Heart right ventricle (tissue), 16 donors: Measurements from ENCODE around the gene PDIA2. TPM values are rescaled to one million over a fixed set of nuclear protein-coding genes. Genes with fewer than 3 reads are reported as not detected.

Experiments
- ATAC-seq, 8 donors: fragments of 200-7000 bp; cut with Tn5 transposase; one replicate each; pipeline ENCODE4 v1.9.1; 2020; ENCODE audit warnings: mild to moderate bottlenecking in 8 of 8, moderate library complexity in 8 of 8, moderate number of reproducible peaks in 1 of 8
- DNase-seq, 2 donors: peaks; one replicate each; pipeline ENCODE4 v3.0.0-alpha.2; 2020
- H3K27ac ChIP-seq, 10 donors: fragments of 200-600 bp; sonication (generic) in 2 of 10; one replicate each; pipeline versions ENCODE4 v1.5.0 to v1.8.0; 2020 to 2022; ENCODE audit warnings: mild to moderate bottlenecking in 3 of 10
- H3K27me3 ChIP-seq, 7 donors: fragments of 200-600 bp; one replicate each; pipeline ENCODE4 v1.8.0; 2021 to 2022; ENCODE audit warnings: mild to moderate bottlenecking in 2 of 7
- H3K36me3 ChIP-seq, 9 donors: fragments of 200-600 bp; sonication (generic) in 1 of 9; one replicate each; pipeline versions ENCODE4 v1.5.0 to v1.8.0; 2020 to 2022; ENCODE audit warnings: mild to moderate bottlenecking in 2 of 9
- H3K4me1 ChIP-seq, 9 donors: fragments of 200-600 bp; sonication (generic) in 1 of 9; one replicate each; pipeline versions ENCODE4 v1.5.0 to v1.8.0; 2020 to 2022; ENCODE audit warnings: mild to moderate bottlenecking in 4 of 9
- H3K4me3 ChIP-seq, 10 donors: fragments of 200-600 bp; sonication (generic) in 2 of 10; one replicate each; pipeline versions ENCODE4 v1.5.0 to v1.8.0; 2020 to 2022; ENCODE audit warnings: mild to moderate bottlenecking in 7 of 10, moderate library complexity in 2 of 10
- H3K9me3 ChIP-seq, 11 donors: fragments of 200-600 bp in 10 of 11; sonication (generic) in 2 of 11; one replicate each; pipeline versions ENCODE4 v1.5.0 to v1.8.0; 2013 to 2022; ENCODE audit warnings: mild to moderate bottlenecking in 2 of 11, control low read depth in 1 of 11, moderate library complexity in 1 of 11
- WGBS, 2 donors: extraction: QIAGEN DNeasy Blood & Tissue Kit; methylation state at CpG; one replicate each; pipeline ENCODE4 v1.1.7; 2013; ENCODE audit warnings: inconsistent platforms in 1 of 2; 5-methylcytosine and 5-hydroxymethylcytosine counted together
- intact Hi-C, 10 donors: fragments of 100-400 bp; cut with DNase I; formaldehyde crosslinking; loops; one replicate each; pipeline versions ENCODE4 v1.11.1 to v1.14.2; 2022
- polyA plus RNA-seq, 2 donors: library from polyadenylated mRNA; stranded (reverse); fragments of 200-250 nt; gene quantifications; one replicate each; pipeline ENCODE4 v1.2.3, GENCODE V29; 2013
- total RNA-seq, 10 donors: library from RNA; stranded (reverse); fragmentation: NEBNext Ultra II Directional in 3 of 10; extraction: Animal tissue kit (Norgen Biotek cat#: 25700) in 3 of 10; gene quantifications; one replicate each; pipeline versions ENCODE4 v1.2.1 to v1.2.4, GENCODE V29; 2021 to 2023
- TF ChIP-seq, protein P1 (sequence below), 9 donors: fragments of 200-600 bp; sonication (generic) in 2 of 9; IDR thresholded peaks; one replicate each; pipeline versions ENCODE4 v1.5.0 to v1.8.0; 2021 to 2022; ENCODE audit warnings: antibody characterized with exemption in 9 of 9, mild to moderate bottlenecking in 5 of 9, moderate library complexity in 1 of 9
- donor health status: Arrhythmogenic right ventricular cardiomyopathy.
- donor health status: ischemic (EF 13 %, LVEDD 7.1; RV severe dilation, severe dysfunction).
- donor health status: healthy with polysubstance abuse.
- donor health status: DM: no; HTN: yes; CAD: no.
- donor health status: DM: no; HTN: no; CAD: no.
- donor health status: ischemic (EF 25% LVEDD 6.9; RV normal size, moderate dysfunction).
- donor health status: ischemic (EF 25% LVEDD 5.7; RV mildly dilated, moderate dysfunction).
- donor health status: healthy.
- donor health status: DM: yes; HTN: yes; CAD: no.
- donor health status: Ischemic cardiomyopathy.
- donor health status: ischemic (EF 35%, LVEDD 5.7; RV mildly dilated, moderate dysfunction).
- donor health status: nonischemic (EF 11% LVEDD 7.7; RV severe dilation, severe dysfunction).
- donor health status: DM: yes; HTN: yes; CAD: no.
- donor health status: PGD.
- donor health status: ischemic (EF 29% LVEDD 5.4; RV normal size, mild dysfunction).
- donor health status: nonischemic (EF 23%, LVEDD 6.1; RV moderate dilation, normal function).

The PDIA2 gene
- total and polyA plus RNA-seq, 12 donors = 0.32 to 14.0 (median 2.9) TPM

DNA sequence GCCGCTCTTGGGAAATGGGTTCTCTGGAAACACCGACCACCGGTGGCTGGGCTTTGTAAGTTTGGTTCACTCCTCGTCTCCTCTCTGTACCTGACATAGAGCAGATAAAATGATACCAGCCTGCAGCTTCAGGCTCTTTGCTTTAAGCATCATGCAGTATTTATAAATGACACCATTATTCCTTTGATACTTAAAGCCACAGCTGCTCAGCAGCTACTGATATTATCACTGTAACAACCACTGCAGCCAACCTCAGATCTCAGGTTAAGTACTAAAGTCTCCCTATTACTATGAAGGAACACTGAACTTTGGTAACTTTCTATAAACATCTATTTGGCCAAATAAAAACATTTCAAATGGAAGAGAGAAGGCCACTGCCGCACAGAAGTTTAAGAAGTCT lies 34.6 kb downstream of the PDIA2 start:
- Histone ChIP-seq H3K27me3 (no peaks in the 10 kb centered on the region), H3K27ac (no peak overlapping the region), H3K9me3 (no peaks in the 10 kb centered on the region), H3K4me1 (no peaks in the 10 kb centered on the region), H3K36me3 (peaks cover 0 to 45% (median 6%) of the 10 kb centered on the region in 9 donors), H3K4me3 (no peak overlapping the region)
- TF ChIP-seq, protein P1, sequence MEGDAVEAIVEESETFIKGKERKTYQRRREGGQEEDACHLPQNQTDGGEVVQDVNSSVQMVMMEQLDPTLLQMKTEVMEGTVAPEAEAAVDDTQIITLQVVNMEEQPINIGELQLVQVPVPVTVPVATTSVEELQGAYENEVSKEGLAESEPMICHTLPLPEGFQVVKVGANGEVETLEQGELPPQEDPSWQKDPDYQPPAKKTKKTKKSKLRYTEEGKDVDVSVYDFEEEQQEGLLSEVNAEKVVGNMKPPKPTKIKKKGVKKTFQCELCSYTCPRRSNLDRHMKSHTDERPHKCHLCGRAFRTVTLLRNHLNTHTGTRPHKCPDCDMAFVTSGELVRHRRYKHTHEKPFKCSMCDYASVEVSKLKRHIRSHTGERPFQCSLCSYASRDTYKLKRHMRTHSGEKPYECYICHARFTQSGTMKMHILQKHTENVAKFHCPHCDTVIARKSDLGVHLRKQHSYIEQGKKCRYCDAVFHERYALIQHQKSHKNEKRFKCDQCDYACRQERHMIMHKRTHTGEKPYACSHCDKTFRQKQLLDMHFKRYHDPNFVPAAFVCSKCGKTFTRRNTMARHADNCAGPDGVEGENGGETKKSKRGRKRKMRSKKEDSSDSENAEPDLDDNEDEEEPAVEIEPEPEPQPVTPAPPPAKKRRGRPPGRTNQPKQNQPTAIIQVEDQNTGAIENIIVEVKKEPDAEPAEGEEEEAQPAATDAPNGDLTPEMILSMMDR (IDR thresholded peaks at IDR 0.05) = no peak
- no peak for DNase-seq
- 94 to 96% methylated on average over 5 of the region's 5 CpGs for WGBS, 2 donors
- intact Hi-C loops = no loop called here
- no peak for ATAC-seq

DNA sequence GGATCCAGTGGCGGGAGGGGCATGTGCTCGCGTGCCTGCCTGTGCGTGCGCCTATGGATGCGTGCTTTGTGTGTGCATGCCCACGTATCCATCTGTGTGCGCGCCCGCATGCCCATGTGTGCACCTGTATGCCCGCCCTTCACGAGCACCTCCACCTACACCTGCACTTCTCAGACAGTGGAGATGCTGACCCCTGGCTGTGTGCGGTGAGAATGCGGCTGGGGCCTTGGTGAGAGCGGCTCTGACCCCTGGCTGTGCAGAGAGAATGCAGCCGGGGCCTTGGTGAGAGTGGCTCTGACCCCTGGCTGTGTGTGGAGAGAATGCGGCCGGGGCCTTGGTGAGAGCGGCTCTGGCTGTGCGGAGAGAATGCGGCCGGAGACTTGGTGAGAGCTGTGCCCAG lies 35.7 kb downstream of the PDIA2 start:
- DNase-seq (no peak), ATAC-seq (no peak)
- Histone ChIP-seq H3K4me1 (no peaks in the 10 kb centered on the region), H3K9me3 (no peaks in the 10 kb centered on the region), H3K4me3 (no peak overlapping the region), H3K27me3 (no peaks in the 10 kb centered on the region), H3K27ac (no peak overlapping the region), H3K36me3 (peaks cover 0 to 34% (median 6%) of the 10 kb centered on the region in 9 donors)
- intact Hi-C loops = no loop called here
- TF ChIP-seq, protein P1 (IDR thresholded peaks at IDR 0.05) = no peak
- 86 to 94% methylated on average over 22 of the region's 22 CpGs for WGBS, 2 donors

DNA sequence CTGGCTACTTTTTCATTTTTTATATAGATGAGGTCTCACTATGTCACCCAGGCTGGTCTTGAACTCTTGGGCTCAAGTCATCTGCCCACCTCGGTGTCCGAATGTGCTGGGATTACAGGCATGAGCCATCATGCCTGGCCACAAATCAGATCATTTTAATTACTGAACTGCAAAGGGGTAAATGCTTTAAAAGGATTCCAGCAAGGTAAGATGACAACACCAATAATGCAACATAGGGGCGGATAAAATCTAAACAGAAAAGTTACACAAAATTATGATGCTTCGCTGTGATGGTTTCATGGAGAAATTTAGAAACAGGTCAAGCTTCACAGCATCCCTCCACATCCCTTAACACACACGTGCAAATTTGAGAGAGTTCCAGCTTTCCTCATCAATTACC lies 37.2 kb downstream of the PDIA2 start:
- Histone ChIP-seq H3K4me3 (no peak overlapping the region), H3K9me3 (no peaks in the 10 kb centered on the region), H3K27me3 (no peaks in the 10 kb centered on the region), H3K27ac (no peak overlapping the region), H3K36me3 (peaks cover 0 to 21% (median 0%) of the 10 kb centered on the region in 9 donors), H3K4me1 (peaks cover 0 to 14% (median 11%) of the 10 kb centered on the region in 9 donors)
- TF ChIP-seq, protein P1 (IDR thresholded peaks at IDR 0.05) = no peak
- 94 to 97% methylated on average over 5 of the region's 5 CpGs for WGBS, 2 donors
- intact Hi-C loops = no loop called here
- DNase-seq (no peak), ATAC-seq (no peak)

DNA sequence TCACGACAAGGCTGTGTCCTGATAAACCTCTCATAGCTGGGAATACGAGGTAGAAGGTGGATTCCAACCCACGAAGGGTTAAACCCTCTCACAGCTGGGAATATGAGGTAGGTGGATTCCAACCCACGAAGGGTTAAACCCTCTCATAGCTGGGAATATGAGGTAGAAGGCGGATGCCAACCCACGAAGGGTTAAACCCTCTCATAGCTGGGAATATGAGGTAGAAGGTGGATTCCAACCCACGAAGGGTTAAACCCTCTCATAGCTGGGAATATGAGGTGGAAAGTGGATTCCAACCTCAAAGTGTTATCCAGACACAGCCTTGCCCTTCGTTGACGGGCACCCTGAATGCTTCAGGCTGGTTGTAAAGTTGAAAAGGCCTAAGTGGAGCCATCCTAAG lies 38.6 kb downstream of the PDIA2 start:
- TF ChIP-seq, protein P1 (IDR thresholded peaks at IDR 0.05) = no peak
- no peak overlapping the region for H3K27ac ChIP-seq
- H3K9me3 ChIP-seq = no peaks in the 10 kb centered on the region
- ATAC-seq (no peak), DNase-seq (no peak)
- H3K36me3 ChIP-seq = peaks cover 0 to 21% (median 0%) of the 10 kb centered on the region in 9 donors
- H3K4me3 ChIP-seq = no peak overlapping the region
- H3K27me3 ChIP-seq = no peaks in the 10 kb centered on the region
- 75 to 78% methylated on average over 9 of the region's 9 CpGs for WGBS, 2 donors
- H3K4me1 ChIP-seq = peaks cover 0 to 27% (median 20%) of the 10 kb centered on the region in 9 donors
- intact Hi-C loops = no loop called here
